Lower lobe of right lung (tissue), 2 donors: Measurements from ENCODE around the gene FBXL13. TPM values are rescaled to one million over a fixed set of nuclear protein-coding genes. Genes with fewer than 3 reads are reported as not detected.
"Not testable (repeated sequence)": the region's sequence is repeated elsewhere in the genome, so short reads cannot be mapped to it uniquely, and the experiment has no call there.

Experiments
- ATAC-seq, 2 donors: fragments of 200-7000 bp; cut with Tn5 transposase; one replicate each; pipeline ENCODE4 v1.9.1; 2020 to 2022; ENCODE audit warnings: mild to moderate bottlenecking in 2 of 2, moderate library complexity in 2 of 2
- DNase-seq: peaks from one replicate; pipeline ENCODE4 v3.0.0-alpha.2; 2020
- H3K27ac ChIP-seq: fragments of 200-600 bp; one replicate; pipeline ENCODE4 v1.8.0; 2022
- H3K27me3 ChIP-seq: fragments of 200-600 bp; one replicate; pipeline ENCODE4 v1.8.0; 2022; ENCODE audit warnings: low read depth
- H3K36me3 ChIP-seq: fragments of 200-600 bp; one replicate; pipeline ENCODE4 v1.8.0; 2022; ENCODE audit warnings: mild to moderate bottlenecking
- H3K4me1 ChIP-seq: fragments of 200-600 bp; one replicate; pipeline ENCODE4 v1.8.0; 2022
- H3K4me3 ChIP-seq: fragments of 200-600 bp; one replicate; pipeline ENCODE4 v1.8.0; 2022; ENCODE audit warnings: mild to moderate bottlenecking
- H3K9me3 ChIP-seq: fragments of 200-600 bp; one replicate; pipeline ENCODE4 v1.8.0; 2022
- CTCF ChIP-seq: fragments of 200-600 bp; IDR thresholded peaks from one replicate; pipeline ENCODE4 v1.8.0; 2022; ENCODE audit warnings: antibody characterized with exemption, mild to moderate bottlenecking
- intact Hi-C: fragments of 100-400 bp; cut with DNase I; formaldehyde crosslinking; loops from one replicate; pipeline ENCODE4 v1.11.0; 2022
- total RNA-seq: library from RNA; stranded (reverse); fragmentation: NEBNext Ultra II Directional; extraction: Animal tissue kit (Norgen Biotek cat#: 25700); gene quantifications from one replicate; pipeline ENCODE4 v1.2.1, GENCODE V29; 2021
- donor health status: DM: no; HTN: yes; CAD: no; lungs with severe emphysema.

The FBXL13 gene
- total RNA-seq, 1 donor from 2014 or later = 3.4 TPM

GRCh38 chr7:103031024-103031423, 43.6 kb downstream of the FBXL13 start:
- intact Hi-C loops = no loop called here
- Histone ChIP-seq H3K36me3 (no peaks in the 10 kb centered on the region), H3K27me3 (no peaks in the 10 kb centered on the region), H3K4me1 (no peaks in the 10 kb centered on the region), H3K9me3 (no peaks in the 10 kb centered on the region), H3K27ac (no peak overlapping the region), H3K4me3 (no peak overlapping the region)
- ATAC-seq = no peak
- no peak for DNase-seq
- no peak for TF ChIP-seq CTCF

DNA sequence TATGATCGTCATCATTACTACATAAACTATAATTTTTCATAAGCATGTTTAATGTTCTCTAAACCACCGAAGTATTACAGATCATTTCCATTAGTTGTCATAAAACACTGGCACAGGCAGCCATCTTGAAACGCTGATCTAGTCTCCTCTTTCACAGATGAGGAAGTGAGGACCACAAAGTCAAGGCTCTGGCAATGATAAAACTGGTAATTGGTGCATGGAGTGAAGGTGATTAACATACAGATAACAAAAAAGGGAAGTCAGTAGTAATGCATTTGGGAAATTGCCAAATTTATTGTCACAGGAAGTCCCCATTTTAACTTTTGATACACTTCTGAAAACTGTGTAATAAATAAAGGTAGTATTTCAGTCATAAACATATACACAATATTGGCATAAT, 49.3 kb downstream of the FBXL13 start:
- intact Hi-C loops = no loop called here
- DNase-seq = no peak

DNA sequence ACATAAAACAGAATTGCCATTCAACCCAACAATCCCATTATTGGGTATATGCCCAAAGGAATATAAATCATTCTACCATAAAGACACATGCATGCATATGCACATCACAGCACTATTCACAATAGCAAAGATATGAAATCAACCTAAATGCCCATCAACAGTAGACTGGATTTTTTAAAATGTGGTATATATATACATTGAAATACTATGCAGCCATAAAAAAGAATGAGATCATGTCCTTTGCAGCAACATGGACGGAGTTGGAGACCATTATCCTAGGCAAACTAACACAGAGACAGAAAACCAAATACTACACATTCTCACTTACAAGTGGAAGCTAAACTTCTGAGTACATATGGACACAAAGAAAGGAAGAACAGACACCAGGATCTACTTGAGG, 51.0 kb downstream of the FBXL13 start:
- ATAC-seq, H3K4me1 ChIP-seq, DNase-seq, H3K36me3 ChIP-seq, H3K9me3 ChIP-seq, intact Hi-C loops, H3K27ac ChIP-seq, H3K27me3 ChIP-seq, H3K4me3 ChIP-seq: not testable (repeated sequence)

More for the DNA sequence above, 49.3 kb downstream of the FBXL13 start:
- Histone ChIP-seq H3K36me3 (no peaks in the 10 kb centered on the region), H3K9me3 (no peaks in the 10 kb centered on the region), H3K27me3 (no peaks in the 10 kb centered on the region), H3K4me3 (no peak overlapping the region), H3K27ac (no peak overlapping the region), H3K4me1 (no peaks in the 10 kb centered on the region)
- no peak for TF ChIP-seq CTCF
- ATAC-seq = no peak

DNA sequence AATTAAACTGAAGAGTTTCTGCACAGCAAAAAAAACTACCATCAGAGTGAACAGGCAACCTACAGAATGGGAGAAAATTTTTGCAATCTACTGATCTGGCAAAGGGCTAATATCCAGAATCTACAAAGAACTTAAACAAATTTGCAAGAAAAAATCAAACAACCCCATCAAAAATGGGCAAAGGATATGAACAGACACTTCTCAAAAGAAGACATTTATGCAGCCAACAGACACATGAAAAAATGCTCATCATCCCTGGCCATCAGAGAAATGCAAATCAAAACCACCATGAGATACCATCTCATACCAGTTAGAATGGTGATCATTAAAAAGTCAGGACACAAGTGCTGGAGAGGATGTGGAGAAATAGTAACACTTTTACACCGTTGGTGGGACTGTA, 53.1 kb downstream of the FBXL13 start:
- H3K4me3 ChIP-seq, H3K4me1 ChIP-seq, H3K27ac ChIP-seq, H3K9me3 ChIP-seq, H3K36me3 ChIP-seq, DNase-seq, ATAC-seq, H3K27me3 ChIP-seq, intact Hi-C loops: not testable (repeated sequence)

DNA sequence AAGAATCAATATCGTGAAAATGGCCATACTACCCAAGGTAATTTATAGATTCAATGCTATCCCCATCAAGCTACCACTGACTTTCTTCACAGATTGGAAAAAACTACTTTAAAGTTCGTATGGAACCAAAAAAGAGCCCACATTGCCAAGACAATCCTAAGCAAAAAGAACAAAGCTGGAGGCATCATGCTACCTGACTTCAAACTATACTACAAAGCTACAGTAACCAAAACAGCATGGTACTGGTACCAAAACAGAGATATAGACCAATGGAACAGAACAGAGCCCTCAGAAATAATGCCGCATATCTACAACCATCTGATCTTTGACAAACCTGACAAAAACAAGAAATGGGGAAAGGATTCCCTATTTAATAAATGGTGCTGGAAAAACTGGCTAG, 53.7 kb downstream of the FBXL13 start:
- DNase-seq, H3K4me3 ChIP-seq: not testable (repeated sequence)

GRCh38 chr7:103018295-103018694, 56.3 kb downstream of the FBXL13 start:
- ATAC-seq, H3K9me3 ChIP-seq, DNase-seq, H3K36me3 ChIP-seq, H3K27me3 ChIP-seq, intact Hi-C loops, H3K4me3 ChIP-seq, H3K27ac ChIP-seq, H3K4me1 ChIP-seq: not testable (repeated sequence)

More for the DNA sequence above, 53.7 kb downstream of the FBXL13 start:
- H3K4me1 ChIP-seq, ATAC-seq, H3K36me3 ChIP-seq, H3K27me3 ChIP-seq, intact Hi-C loops, H3K9me3 ChIP-seq, H3K27ac ChIP-seq: not testable (repeated sequence)

DNA sequence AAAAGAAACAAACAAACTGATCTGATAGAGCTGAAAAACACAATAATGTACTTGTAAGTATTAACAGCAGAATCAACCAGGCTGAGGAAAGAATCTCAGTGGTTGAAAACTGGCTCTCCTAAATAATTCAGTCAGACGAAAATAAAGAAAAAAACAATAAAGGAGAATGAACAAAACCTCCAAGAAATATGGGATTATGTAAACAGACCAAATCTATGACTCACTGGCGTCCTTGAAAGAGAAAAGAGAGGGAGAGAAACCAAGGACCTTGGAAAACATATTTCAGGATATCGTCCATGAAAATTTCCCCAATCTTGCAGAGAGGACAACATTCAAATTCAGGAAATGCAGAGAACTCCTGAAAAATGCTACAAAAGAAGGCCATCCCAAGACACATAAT, 62.9 kb downstream of the FBXL13 start:
- no peak for TF ChIP-seq CTCF
- intact Hi-C loops = no loop called here

GRCh38 chr7:103010211-103010610, 64.4 kb downstream of the FBXL13 start:
- H3K36me3 ChIP-seq = no peaks in the 10 kb centered on the region
- intact Hi-C loops = no loop called here
- ATAC-seq = no peak

More for the DNA sequence above, 62.9 kb downstream of the FBXL13 start:
- no peak overlapping the region for H3K27ac ChIP-seq
- H3K27me3 ChIP-seq = no peaks in the 10 kb centered on the region
- H3K4me1 ChIP-seq = no peaks in the 10 kb centered on the region
- DNase-seq (no peak), ATAC-seq (no peak)
- H3K9me3 ChIP-seq = no peaks in the 10 kb centered on the region
- no peaks in the 10 kb centered on the region for H3K36me3 ChIP-seq
- no peak overlapping the region for H3K4me3 ChIP-seq

More at GRCh38 chr7:103010211-103010610, 64.4 kb downstream of the FBXL13 start:
- H3K4me1 ChIP-seq = no peaks in the 10 kb centered on the region
- TF ChIP-seq CTCF = no peak
- H3K27me3 ChIP-seq = no peaks in the 10 kb centered on the region
- no peak overlapping the region for H3K4me3 ChIP-seq
- H3K9me3 ChIP-seq = no peaks in the 10 kb centered on the region
- DNase-seq = no peak
- no peak overlapping the region for H3K27ac ChIP-seq
